ENCODE data around the gene HES4. TPM values are rescaled to one million over a fixed set of nuclear protein-coding genes. Genes with fewer than 3 reads are reported as not detected.
"Not testable (repeated sequence)": the region's sequence is repeated elsewhere in the genome, so short reads cannot be mapped to it uniquely, and the experiment has no call there.

The HES4 gene
- total and polyA plus RNA-seq, 3 experiments from 2014 or later: 0.24 to 0.62 TPM; not detected in 1

- H3K27ac Mint-ChIP-seq; H3K27me3 ChIP-seq (ENCODE audit: insufficient read depth, low read length, poor library complexity, severe bottlenecking); H3K9me3 ChIP-seq (ENCODE audit: low read length); POLR2A ChIA-PET; H3K4me3 ChIP-seq (ENCODE audit: low read length); H3K36me3 ChIP-seq (ENCODE audit: insufficient read depth, low read length); DNase-seq; H3K9me3 Mint-ChIP-seq; H3K27me3 Mint-ChIP-seq; H3K36me3 Mint-ChIP-seq; H3K27ac ChIP-seq (ENCODE audit: low read depth, low read length): not testable (repeated sequence)
- H3K4me1 ChIP-seq (ENCODE audit: insufficient read depth, low read length): peaks cover 29% of the 10 kb centered on the region
- H3K4me3 Mint-ChIP-seq: peak overlapping the region in 3 of 7 donors; percentile 8 to 22 (median 11)
- peaks cover 17 to 36% (median 24%) of the 10 kb centered on the region in 3 donors for H3K4me1 Mint-ChIP-seq
- CTCF ChIA-PET: interaction anchor here (0.9 to 3.6 kb wide), 6 partner anchors 16 to 357 kb away, joined by 4 to 18 read pairs (median 4); partner anchors contain the start of genes AURKAIP1 and PLEKHN1
These were observed 18.4 kb upstream of the HES4 start for GRCh38 chr1:1018321-1018685.

GRCh38 chr1:1017397-1018320 lies 17.8 kb upstream of the HES4 start:
- POLR2A ChIA-PET: interaction anchor here (0.6 kb wide), 1 partner anchor 19 kb away, joined by 3 read pairs; no protein-coding TSS in a partner anchor

GRCh38 chr1:1014799-1015681 lies 15.1 kb upstream of the HES4 start:
- Histone ChIP-seq H3K27ac (ENCODE audit: low read depth, low read length) (peak overlapping the region; percentile 83), H3K9me3 (ENCODE audit: low read length) (no peaks in the 10 kb centered on the region), H3K4me3 (ENCODE audit: low read length) (peak overlapping the region; percentile 87), H3K4me1 (ENCODE audit: insufficient read depth, low read length) (peaks cover 25% of the 10 kb centered on the region), H3K36me3 (ENCODE audit: insufficient read depth, low read length) (no peaks in the 10 kb centered on the region), H3K27me3 (ENCODE audit: insufficient read depth, low read length, poor library complexity, severe bottlenecking) (no peaks in the 10 kb centered on the region)
- no peak for DNase-seq
- Mint-ChIP-seq H3K4me3 (peak overlapping the region; percentile 94 to 99 (median 97)), H3K27ac (peak overlapping the region in 7 of 8 donors; percentile 46 to 97 (median 87)), H3K27me3 (peaks cover 3 to 7% of the 10 kb centered on the region in 2 donors), H3K4me1 (peaks cover 23 to 42% (median 25%) of the 10 kb centered on the region in 3 donors), H3K36me3 (peaks cover 0 to 8% (median 0%) of the 10 kb centered on the region in 3 donors), H3K9me3 (no peaks in the 10 kb centered on the region)
- POLR2A ChIA-PET: interaction anchor here (0.7 to 2.0 kb wide), 3 partner anchors 14 to 49 kb away, joined by 3 to 6 read pairs (median 4); no protein-coding TSS in a partner anchor
- CTCF ChIA-PET: interaction anchor here (1.2 to 3.0 kb wide), 6 partner anchors 13 to 104 kb away, joined by 3 to 21 read pairs (median 6); no protein-coding TSS in a partner anchor

More at GRCh38 chr1:1017397-1018320, 17.8 kb upstream of the HES4 start:
- DNase-seq; H3K9me3 Mint-ChIP-seq; H3K27me3 ChIP-seq (ENCODE audit: insufficient read depth, low read length, poor library complexity, severe bottlenecking); H3K36me3 Mint-ChIP-seq; H3K27ac ChIP-seq (ENCODE audit: low read depth, low read length); H3K36me3 ChIP-seq (ENCODE audit: insufficient read depth, low read length); H3K9me3 ChIP-seq (ENCODE audit: low read length); H3K4me3 ChIP-seq (ENCODE audit: low read length); H3K27me3 Mint-ChIP-seq: not testable (repeated sequence)
- peak overlapping the region in 2 of 8 donors; percentile 47 to 64 for H3K27ac Mint-ChIP-seq
- peaks cover 23 to 41% (median 28%) of the 10 kb centered on the region in 3 donors for H3K4me1 Mint-ChIP-seq
- H3K4me3 Mint-ChIP-seq: peak overlapping the region in 6 of 7 donors; percentile 8 to 81 (median 21)
- CTCF ChIA-PET: interaction anchor here (1.4 to 3.6 kb wide), 3 partner anchors 15 to 358 kb away, joined by 4 to 18 read pairs (median 8); partner anchors contain the start of gene AURKAIP1
- H3K4me1 ChIP-seq (ENCODE audit: insufficient read depth, low read length): peaks cover 31% of the 10 kb centered on the region

GRCh38 chr1:1013922-1014648 lies 14.2 kb upstream of the HES4 start:
- CTCF ChIA-PET: interaction anchor here (1.0 to 3.0 kb wide), 12 partner anchors 8 to 145 kb away, joined by 3 to 21 read pairs (median 5); no protein-coding TSS in a partner anchor
- Histone ChIP-seq H3K27ac (ENCODE audit: low read depth, low read length) (peak overlapping the region; percentile 83), H3K36me3 (ENCODE audit: insufficient read depth, low read length) (no peaks in the 10 kb centered on the region), H3K4me1 (ENCODE audit: insufficient read depth, low read length) (peaks cover 24% of the 10 kb centered on the region), H3K9me3 (ENCODE audit: low read length) (no peaks in the 10 kb centered on the region), H3K4me3 (ENCODE audit: low read length) (peak overlapping the region; percentile 87), H3K27me3 (ENCODE audit: insufficient read depth, low read length, poor library complexity, severe bottlenecking) (no peaks in the 10 kb centered on the region)
- peaks cover 0 to 8% (median 0%) of the 10 kb centered on the region in 3 donors for H3K36me3 Mint-ChIP-seq
- DNase-seq: peak in 4 of 5 donors; percentile 19 to 61 (median 40)
- peaks cover 3 to 9% of the 10 kb centered on the region in 2 donors for H3K27me3 Mint-ChIP-seq
- peak overlapping the region; percentile 94 to 99 (median 97) for H3K4me3 Mint-ChIP-seq
- H3K4me1 Mint-ChIP-seq: peaks cover 23 to 40% (median 25%) of the 10 kb centered on the region in 3 donors
- H3K27ac Mint-ChIP-seq: peak overlapping the region; percentile 93 to 99 (median 98)
- no peaks in the 10 kb centered on the region for H3K9me3 Mint-ChIP-seq
- POLR2A ChIA-PET: interaction anchor here (1.1 to 2.0 kb wide), 3 partner anchors 13 to 102 kb away, joined by 3 to 6 read pairs (median 4); partner anchors contain the start of gene C1orf159

GRCh38 chr1:1013105-1013921 lies 13.4 kb upstream of the HES4 start, which contains the start of gene ISG15:
Gene ISG15 (plus strand): TSS chr1:1013497. CDS start chr1:1013574, 77 bp downstream.
- Mint-ChIP-seq H3K4me3 (peak within 1 kb of the TSS; percentile 94 to 99 (median 97)), H3K9me3 (no peaks in the 10 kb centered on the region), H3K27me3 (peaks cover 3 to 12% of the 10 kb centered on the region in 2 donors), H3K27ac (peak within 1 kb of the TSS; percentile 93 to 99 (median 98)), H3K36me3 (peaks cover 0 to 8% (median 0%) of the 10 kb centered on the region in 3 donors), H3K4me1 (peaks cover 23 to 38% (median 26%) of the 10 kb centered on the region in 3 donors)
- ChIA-PET CTCF (interaction anchor here (1.0 to 3.0 kb wide), 11 partner anchors 9 to 144 kb away, joined by 3 to 21 read pairs (median 5); no protein-coding TSS in a partner anchor), POLR2A (interaction anchor here (1.3 to 2.0 kb wide), 2 partner anchors 12 to 103 kb away, joined by 3 to 6 read pairs; partner anchors contain the start of gene C1orf159)
- Histone ChIP-seq H3K9me3 (ENCODE audit: low read length) (no peaks in the 10 kb centered on the region), H3K4me3 (ENCODE audit: low read length) (peak within 1 kb of the TSS; percentile 87), H3K36me3 (ENCODE audit: insufficient read depth, low read length) (no peaks in the 10 kb centered on the region), H3K27ac (ENCODE audit: low read depth, low read length) (peak within 1 kb of the TSS; percentile 83), H3K4me1 (ENCODE audit: insufficient read depth, low read length) (peaks cover 21% of the 10 kb centered on the region), H3K27me3 (ENCODE audit: insufficient read depth, low read length, poor library complexity, severe bottlenecking) (no peaks in the 10 kb centered on the region)
- DNase-seq: peak; percentile 84 to 94 (median 87)

GRCh38 chr1:1012736-1013104 lies 12.8 kb upstream of the HES4 start:
- H3K36me3 ChIP-seq (ENCODE audit: insufficient read depth, low read length); H3K27me3 ChIP-seq (ENCODE audit: insufficient read depth, low read length, poor library complexity, severe bottlenecking); H3K9me3 ChIP-seq (ENCODE audit: low read length); H3K9me3 Mint-ChIP-seq; H3K36me3 Mint-ChIP-seq; POLR2A ChIA-PET; DNase-seq: not testable (repeated sequence)
- Mint-ChIP-seq H3K27ac (peak overlapping the region; percentile 93 to 99 (median 98)), H3K4me3 (peak overlapping the region; percentile 94 to 99 (median 97)), H3K27me3 (peaks cover 5 to 17% of the 10 kb centered on the region in 2 donors), H3K4me1 (peaks cover 23 to 38% (median 26%) of the 10 kb centered on the region in 3 donors)
- H3K27ac ChIP-seq (ENCODE audit: low read depth, low read length): peak overlapping the region; percentile 83
- H3K4me1 ChIP-seq (ENCODE audit: insufficient read depth, low read length): peaks cover 21% of the 10 kb centered on the region
- CTCF ChIA-PET: interaction anchor here (1.3 to 3.0 kb wide), 8 partner anchors 8 to 143 kb away, joined by 3 to 21 read pairs (median 6); no protein-coding TSS in a partner anchor
- H3K4me3 ChIP-seq (ENCODE audit: low read length): peak overlapping the region; percentile 87

All from CD8-positive, alpha-beta memory T cell (primary cell).